GM12801 (cell line): ENCODE data around the gene TNS1.

ENCODE experiments used
- CTCF ChIP-seq: IDR thresholded peaks from one replicate; pipeline ENCODE4 v1.5.1; 2011; ENCODE audit warnings: control low read depth; ENCODE audit not compliant: insufficient read length; ENCODE audit errors: extremely low read depth

TNS1 gene

DNA sequence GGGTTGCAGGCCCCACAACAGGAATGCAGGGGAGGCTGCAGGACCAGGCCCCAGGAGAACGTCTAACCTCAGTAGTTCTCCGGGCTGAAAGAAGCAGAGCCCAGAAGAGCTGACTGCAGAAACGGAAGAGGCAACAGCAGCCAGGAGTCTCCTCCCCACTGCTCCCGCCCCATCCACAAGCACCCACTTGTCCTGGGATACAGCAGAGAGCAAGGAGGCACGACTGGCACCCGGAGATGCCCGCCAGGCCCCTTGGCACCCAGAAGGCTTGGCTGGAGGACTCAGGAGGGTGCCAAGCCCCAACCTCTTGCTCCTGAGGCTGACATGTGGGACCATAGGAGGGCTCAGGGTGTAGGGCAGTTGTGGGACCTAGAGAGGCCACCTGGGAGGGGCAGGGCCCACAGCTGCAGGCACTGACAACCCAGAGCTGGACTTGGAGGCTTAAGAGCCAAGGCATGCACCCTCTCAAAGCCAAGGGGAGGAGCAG is 29.0 kb upstream of the TNS1 start:
- no peak for TF ChIP-seq CTCF

- no peak for TF ChIP-seq CTCF
Observed at GRCh38 chr2:218031261-218031660, 28.5 kb upstream of the TNS1 start.

- no peak for TF ChIP-seq CTCF
Observed at GRCh38 chr2:218030409-218031195, 27.8 kb upstream of the TNS1 start.

- no peak for TF ChIP-seq CTCF
Observed at GRCh38 chr2:218029366-218030360, 26.9 kb upstream of the TNS1 start.

DNA sequence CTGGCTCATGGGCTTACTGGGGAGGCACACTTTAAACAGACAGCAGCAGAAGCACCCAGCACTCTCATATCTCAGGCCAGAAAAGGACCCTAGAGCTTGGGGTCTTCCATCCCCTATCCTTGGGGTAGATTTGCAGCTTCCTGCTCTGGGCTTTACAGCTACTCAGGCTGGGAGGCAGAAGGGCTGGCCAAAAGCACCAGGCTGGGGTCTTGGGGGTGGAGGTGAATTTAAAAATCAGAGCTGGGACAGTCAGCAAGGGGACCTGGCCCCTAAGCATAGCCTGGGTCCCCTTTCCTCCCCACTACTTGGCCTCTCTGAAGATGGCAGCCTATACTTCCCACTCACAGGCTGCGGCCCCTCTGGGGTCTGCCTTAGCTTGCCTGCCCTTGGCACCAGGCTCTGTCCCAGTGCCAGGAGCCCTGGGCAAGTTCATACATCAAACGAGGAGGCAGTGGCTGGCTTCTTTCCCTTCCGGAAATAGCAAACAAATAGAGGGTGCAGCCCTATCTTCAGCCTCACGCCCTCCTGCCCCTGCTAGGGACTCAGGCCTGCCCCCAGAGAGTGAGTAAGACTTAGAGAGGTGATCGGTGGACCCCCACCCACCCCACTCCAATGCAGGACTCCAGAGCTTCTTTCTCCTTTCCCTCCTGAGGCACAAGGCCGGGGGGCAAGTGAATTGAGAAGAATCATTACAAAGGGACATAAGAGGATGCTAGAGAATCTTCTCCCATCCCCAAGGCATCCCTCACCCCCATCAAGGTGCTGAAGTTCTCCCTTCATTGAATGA is 26.0 kb upstream of the TNS1 start:
- no peak for TF ChIP-seq CTCF

GRCh38 chr2:218028189-218028495 is 25.3 kb upstream of the TNS1 start:
- no peak for TF ChIP-seq CTCF
